Suppressor macrophage treated with lipopolysaccharide for 1 hour (primary cell): ENCODE data around the gene COL4A6.

ENCODE experiments used
- DNase-seq, 3 donors: peaks; one replicate each; pipeline ENCODE4 v3.0.0-alpha.2; 2020 to 2022

The COL4A6 gene

GRCh38 chrX:108268434-108269080 is 169.7 kb downstream of the COL4A6 start:
- peak in 2 of 3 donors; percentile 0 for DNase-seq

- DNase-seq: no peak
These were observed 170.7 kb downstream of the COL4A6 start for GRCh38 chrX:108267557-108267956.

- no peak for DNase-seq
These were observed 173.8 kb downstream of the COL4A6 start for GRCh38 chrX:108264376-108264775.

- DNase-seq: no peak
These were observed 176.5 kb downstream of the COL4A6 start for GRCh38 chrX:108261549-108262203.

- DNase-seq: no peak
These were observed 180.7 kb downstream of the COL4A6 start for GRCh38 chrX:108257556-108257955.

GRCh38 chrX:108254636-108255035 is 183.6 kb downstream of the COL4A6 start:
- DNase-seq: no peak

GRCh38 chrX:108250654-108251579 is 187.3 kb downstream of the COL4A6 start:
- no peak for DNase-seq

- DNase-seq: no peak
These were observed 191.8 kb downstream of the COL4A6 start for GRCh38 chrX:108246304-108246954.

GRCh38 chrX:108245462-108245861 is 192.8 kb downstream of the COL4A6 start:
- DNase-seq: no peak

- no peak for DNase-seq
These were observed 202.2 kb downstream of the COL4A6 start for GRCh38 chrX:108235986-108236385.

GRCh38 chrX:108230574-108230973 is 207.6 kb downstream of the COL4A6 start:
- DNase-seq: no peak

- DNase-seq: peak; percentile 12 to 32 (median 19)
These were observed 213.2 kb downstream of the COL4A6 start for GRCh38 chrX:108224727-108225621.

- no peak for DNase-seq
These were observed 214.0 kb downstream of the COL4A6 start for GRCh38 chrX:108224218-108224617.

GRCh38 chrX:108223585-108223984 is 214.6 kb downstream of the COL4A6 start:
- no peak for DNase-seq

- no peak for DNase-seq
These were observed 216.8 kb downstream of the COL4A6 start for GRCh38 chrX:108221301-108221864.

- no peak for DNase-seq
These were observed 218.1 kb downstream of the COL4A6 start for GRCh38 chrX:108219949-108220601.

- no peak for DNase-seq
These were observed 220.3 kb downstream of the COL4A6 start for GRCh38 chrX:108217876-108218275.

- no peak for DNase-seq
These were observed 221.2 kb downstream of the COL4A6 start for GRCh38 chrX:108216919-108217571.

GRCh38 chrX:108216405-108216804 is 221.8 kb downstream of the COL4A6 start:
- no peak for DNase-seq

GRCh38 chrX:108211301-108211700 is 226.9 kb downstream of the COL4A6 start:
- no peak for DNase-seq
